Measurements from ENCODE around the gene KCNJ2. TPM values are rescaled to one million over a fixed set of nuclear protein-coding genes. Genes with fewer than 3 reads are reported as not detected.

The KCNJ2 gene
- total RNA-seq, 3 donors from 2014 or later: 2.4 to 8.8 (median 6.6) TPM

DNA sequence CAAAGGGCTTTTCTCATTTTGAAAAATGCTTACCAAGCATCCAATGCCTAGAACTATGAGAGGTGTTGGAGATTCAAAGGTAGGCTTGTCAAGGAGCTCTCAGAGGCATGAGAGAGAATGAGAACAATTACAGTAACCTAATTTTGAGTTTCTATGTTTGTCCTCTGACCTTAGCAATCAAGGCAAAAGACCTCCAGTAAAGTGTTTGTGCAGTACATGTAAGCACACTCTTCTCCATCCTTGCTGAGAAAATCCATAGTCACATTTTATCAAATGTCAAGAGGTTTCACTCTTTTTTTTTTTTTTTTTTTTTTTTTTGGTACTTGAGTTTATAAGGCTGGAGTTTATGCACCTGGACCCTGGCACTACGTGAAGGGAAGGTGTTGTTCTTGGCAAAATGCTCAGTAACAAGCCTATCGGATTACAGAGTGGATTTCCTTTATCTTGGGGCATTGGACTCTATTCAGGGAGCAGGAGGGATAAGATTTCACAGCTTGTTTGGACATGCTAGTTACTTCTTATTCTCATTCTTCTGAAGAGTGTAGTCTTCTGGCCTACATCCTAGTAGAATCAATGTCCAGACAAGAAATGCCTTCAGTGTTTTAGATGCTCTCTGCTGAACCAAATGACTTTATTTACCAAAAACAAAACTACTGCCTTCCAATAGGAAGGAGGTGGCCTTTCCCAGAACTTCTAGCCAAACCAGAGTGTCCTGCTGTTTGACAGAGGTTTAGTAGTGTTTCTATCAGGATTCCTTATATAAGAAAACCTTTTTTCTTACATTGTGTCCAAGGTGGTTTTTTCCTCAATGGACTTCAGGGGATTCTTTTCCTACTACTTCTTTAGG is 21.9 kb downstream of the KCNJ2 start:
- H3K27ac ChIP-seq: no peak overlapping the region
- TF ChIP-seq, protein P1, sequence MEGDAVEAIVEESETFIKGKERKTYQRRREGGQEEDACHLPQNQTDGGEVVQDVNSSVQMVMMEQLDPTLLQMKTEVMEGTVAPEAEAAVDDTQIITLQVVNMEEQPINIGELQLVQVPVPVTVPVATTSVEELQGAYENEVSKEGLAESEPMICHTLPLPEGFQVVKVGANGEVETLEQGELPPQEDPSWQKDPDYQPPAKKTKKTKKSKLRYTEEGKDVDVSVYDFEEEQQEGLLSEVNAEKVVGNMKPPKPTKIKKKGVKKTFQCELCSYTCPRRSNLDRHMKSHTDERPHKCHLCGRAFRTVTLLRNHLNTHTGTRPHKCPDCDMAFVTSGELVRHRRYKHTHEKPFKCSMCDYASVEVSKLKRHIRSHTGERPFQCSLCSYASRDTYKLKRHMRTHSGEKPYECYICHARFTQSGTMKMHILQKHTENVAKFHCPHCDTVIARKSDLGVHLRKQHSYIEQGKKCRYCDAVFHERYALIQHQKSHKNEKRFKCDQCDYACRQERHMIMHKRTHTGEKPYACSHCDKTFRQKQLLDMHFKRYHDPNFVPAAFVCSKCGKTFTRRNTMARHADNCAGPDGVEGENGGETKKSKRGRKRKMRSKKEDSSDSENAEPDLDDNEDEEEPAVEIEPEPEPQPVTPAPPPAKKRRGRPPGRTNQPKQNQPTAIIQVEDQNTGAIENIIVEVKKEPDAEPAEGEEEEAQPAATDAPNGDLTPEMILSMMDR (IDR thresholded peaks at IDR 0.05): no peak
- TF ChIP-seq POLR2A (IDR thresholded peaks at IDR 0.05) (no peak), POLR2AphosphoS5 (IDR thresholded peaks at IDR 0.05) (no peak)
- no peaks in the 10 kb centered on the region for H3K9me3 ChIP-seq
- no peaks in the 10 kb centered on the region for H3K4me1 ChIP-seq
- H3K4me3 ChIP-seq: no peak overlapping the region
- no peak for DNase-seq (ENCODE audit: low spot score in 2 of 2)
- intact Hi-C loops (cut with DNase I; ENCODE audit: low total_unique reads): no loop called here
- no peaks in the 10 kb centered on the region for H3K27me3 ChIP-seq
- no peaks in the 10 kb centered on the region for H3K36me3 ChIP-seq

DNA sequence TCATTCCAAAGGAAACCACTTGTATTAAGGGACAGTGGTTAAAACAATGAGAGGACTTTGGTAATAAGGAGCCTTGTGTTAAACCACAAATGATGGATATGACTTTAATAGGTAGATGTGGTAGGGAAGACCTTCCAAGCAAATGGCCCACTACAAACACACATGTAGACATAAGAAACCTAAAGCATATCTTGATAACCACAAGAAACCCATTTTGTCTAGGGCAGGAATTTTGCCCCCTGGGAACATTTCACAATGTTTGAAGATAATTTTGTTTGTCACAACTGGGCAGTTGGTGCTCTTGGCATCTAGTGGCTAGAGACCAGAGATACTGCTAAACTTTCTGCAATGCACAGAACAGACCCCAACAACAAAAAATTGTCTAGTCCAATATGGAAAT is 25.8 kb downstream of the KCNJ2 start:
- H3K4me1 ChIP-seq: no peaks in the 10 kb centered on the region
- no peaks in the 10 kb centered on the region for H3K9me3 ChIP-seq
- H3K27me3 ChIP-seq: no peaks in the 10 kb centered on the region
- intact Hi-C loops (cut with DNase I; ENCODE audit: low total_unique reads): no loop called here
- H3K4me3 ChIP-seq: no peak overlapping the region
- H3K36me3 ChIP-seq: no peaks in the 10 kb centered on the region
- DNase-seq (ENCODE audit: low spot score in 2 of 2): no peak
- no peak overlapping the region for H3K27ac ChIP-seq
- no peak for TF ChIP-seq POLR2AphosphoS5 (IDR thresholded peaks at IDR 0.05)
- TF ChIP-seq POLR2A (IDR thresholded peaks at IDR 0.05): no peak
- TF ChIP-seq, protein P1 (IDR thresholded peaks at IDR 0.05): no peak

DNA sequence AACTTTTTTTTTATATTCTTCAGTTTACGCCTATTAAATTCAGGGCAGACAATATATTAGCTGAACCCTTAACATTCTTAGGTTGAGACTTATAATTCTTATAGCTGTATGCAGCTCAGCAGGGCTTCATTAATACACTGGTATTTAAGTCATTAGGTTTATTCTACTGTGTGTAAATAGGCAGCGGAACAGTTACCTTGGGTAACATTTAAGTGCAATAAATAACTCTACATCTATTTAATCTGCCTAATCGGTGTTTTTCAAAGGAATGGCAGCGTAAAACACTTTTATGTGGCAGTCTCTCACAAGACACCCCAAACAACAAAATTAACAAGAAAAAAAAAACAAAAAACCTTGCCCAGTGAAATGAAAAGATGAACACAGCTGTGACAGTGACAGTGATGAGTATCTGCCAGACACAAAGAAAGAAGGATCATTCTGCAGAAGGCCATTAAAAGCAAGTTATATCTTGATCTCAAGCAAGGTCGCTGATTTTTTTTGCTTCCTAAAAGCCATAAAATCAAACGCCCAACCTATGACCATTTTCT is 32.6 kb downstream of the KCNJ2 start:
- intact Hi-C loops (cut with DNase I; ENCODE audit: low total_unique reads): no loop called here
- Histone ChIP-seq H3K27ac (no peak overlapping the region), H3K4me1 (no peaks in the 10 kb centered on the region), H3K27me3 (no peaks in the 10 kb centered on the region), H3K4me3 (no peak overlapping the region), H3K36me3 (no peaks in the 10 kb centered on the region), H3K9me3 (no peaks in the 10 kb centered on the region)
- no peak for DNase-seq (ENCODE audit: low spot score in 2 of 2)
- TF ChIP-seq POLR2AphosphoS5 (IDR thresholded peaks at IDR 0.05) (no peak), POLR2A (IDR thresholded peaks at IDR 0.05) (no peak)
- TF ChIP-seq, protein P1 (IDR thresholded peaks at IDR 0.05): no peak

DNA sequence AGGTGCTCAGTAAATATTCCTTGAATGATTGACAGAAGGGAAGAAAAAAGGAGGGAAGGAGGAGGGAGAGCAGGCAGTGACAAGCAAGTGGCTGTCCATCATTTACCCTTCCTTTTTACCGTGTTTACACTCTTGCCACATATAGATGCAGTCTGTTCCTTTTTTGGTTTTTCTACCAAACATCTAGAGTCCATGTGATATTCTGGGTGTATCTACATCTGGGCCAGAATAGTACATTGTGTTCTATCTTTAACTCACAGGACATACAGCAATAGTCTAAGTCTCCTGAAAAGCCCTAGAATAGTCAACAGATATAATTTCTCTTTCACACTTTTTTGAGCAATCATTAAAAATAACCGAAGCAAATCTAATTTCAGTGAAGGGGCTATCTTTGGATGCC is 33.5 kb downstream of the KCNJ2 start:
- Histone ChIP-seq H3K36me3 (no peaks in the 10 kb centered on the region), H3K9me3 (no peaks in the 10 kb centered on the region), H3K4me1 (no peaks in the 10 kb centered on the region), H3K4me3 (no peak overlapping the region), H3K27me3 (no peaks in the 10 kb centered on the region), H3K27ac (no peak overlapping the region)
- intact Hi-C loops (cut with DNase I; ENCODE audit: low total_unique reads): no loop called here
- DNase-seq (ENCODE audit: low spot score in 2 of 2): no peak
- TF ChIP-seq, protein P1 (IDR thresholded peaks at IDR 0.05): no peak
- TF ChIP-seq POLR2AphosphoS5 (IDR thresholded peaks at IDR 0.05) (no peak), POLR2A (IDR thresholded peaks at IDR 0.05) (no peak)

DNA sequence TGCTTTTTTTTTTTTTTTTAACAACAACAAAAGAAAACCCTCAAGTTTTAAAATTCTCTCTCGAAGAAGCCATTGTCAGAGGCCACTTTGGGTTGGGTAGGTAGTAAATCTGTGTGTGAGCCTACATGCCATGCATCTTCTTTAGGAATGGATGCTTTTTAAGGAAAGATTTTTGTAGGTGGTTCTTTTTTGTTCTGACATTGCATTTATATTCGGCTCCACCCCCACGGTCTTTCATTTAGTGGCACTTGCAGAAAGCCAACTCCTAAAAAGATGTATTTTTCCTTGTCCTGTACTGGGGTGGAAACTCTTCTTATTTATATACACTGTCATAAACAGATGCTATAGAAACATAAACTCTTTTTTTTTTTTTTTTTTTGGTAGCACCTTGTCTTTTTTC is 35.1 kb downstream of the KCNJ2 start:
- H3K27me3 ChIP-seq: no peaks in the 10 kb centered on the region
- no peaks in the 10 kb centered on the region for H3K4me1 ChIP-seq
- intact Hi-C loops (cut with DNase I; ENCODE audit: low total_unique reads): no loop called here
- no peak overlapping the region for H3K27ac ChIP-seq
- DNase-seq (ENCODE audit: low spot score in 2 of 2): no peak
- H3K4me3 ChIP-seq: no peak overlapping the region
- TF ChIP-seq POLR2AphosphoS5 (IDR thresholded peaks at IDR 0.05) (no peak), POLR2A (IDR thresholded peaks at IDR 0.05) (no peak)
- TF ChIP-seq, protein P1 (IDR thresholded peaks at IDR 0.05): no peak
- no peaks in the 10 kb centered on the region for H3K36me3 ChIP-seq
- H3K9me3 ChIP-seq: no peaks in the 10 kb centered on the region
